Activated T-cell treated with anti-CD3 and anti-CD28 coated beads, Interleukin-2, amount 50 U/mL, for 72 hours (primary cell): Measurements from ENCODE around the gene DIAPH3. TPM values are rescaled to one million over a fixed set of nuclear protein-coding genes. Genes with fewer than 3 reads are reported as not detected.
"Not testable (repeated sequence)": the region's sequence is repeated elsewhere in the genome, so short reads cannot be mapped to it uniquely, and the experiment has no call there.

Source experiments
- ATAC-seq, 2 donors: fragments of 150-1000 bp; cut with Tn5 transposase; replicated peaks in 1 of 2; 2 replicates each; pipeline ENCODE4 v1.10.0; 2021; ENCODE audit warnings: moderate library complexity in 2 of 2, mild to moderate bottlenecking in 1 of 2
- DNase-seq, 2 donors: peaks; one replicate each; pipeline ENCODE4 v3.0.0; 2021 to 2022; ENCODE audit warnings: mixed read lengths in 1 of 2
- H3K27ac Mint-ChIP-seq: one replicate; pipeline ENCODE4 v1.8.0; 2022; ENCODE audit warnings: mild to moderate bottlenecking, moderate library complexity, mixed read lengths
- H3K27me3 Mint-ChIP-seq: one replicate; pipeline ENCODE4 v1.8.0; 2022; ENCODE audit warnings: low read depth, mixed read lengths
- H3K36me3 Mint-ChIP-seq, 2 donors: one replicate each; pipeline ENCODE4 v1.8.0; 2022; ENCODE audit warnings: mixed read lengths in 2 of 2, mild to moderate bottlenecking in 1 of 2; ENCODE audit not compliant: insufficient read depth in 2 of 2
- H3K4me1 Mint-ChIP-seq: one replicate; pipeline ENCODE4 v1.8.0; 2022; ENCODE audit warnings: low read depth, mixed read lengths
- H3K4me3 Mint-ChIP-seq, 2 donors: one replicate each; pipeline ENCODE4 v1.8.0; 2022; ENCODE audit warnings: mild to moderate bottlenecking in 2 of 2, mixed read lengths in 2 of 2, moderate library complexity in 2 of 2
- H3K9me3 Mint-ChIP-seq, 2 donors: one replicate each; pipeline ENCODE4 v1.8.0; 2022; ENCODE audit warnings: mixed read lengths in 2 of 2
- total RNA-seq, 2 donors: library from RNA; stranded (reverse); gene quantifications; one replicate each; pipeline ENCODE4 v1.2.3, GENCODE V29; 2022

Gene DIAPH3
- total RNA-seq, 2 donors from 2014 or later: 28.5 to 30.8 TPM

GRCh38 chr13:60062502-60062901 lies 101.2 kb downstream of the DIAPH3 start:
- Mint-ChIP-seq H3K36me3 (peaks cover 0 to 3% of the 10 kb centered on the region in 2 donors), H3K27ac (no peak overlapping the region), H3K4me1 (no peaks in the 10 kb centered on the region), H3K4me3 (no peak overlapping the region), H3K27me3 (peaks cover under 1% of the 10 kb centered on the region), H3K9me3 (no peaks in the 10 kb centered on the region)
- ATAC-seq (no peak), DNase-seq (no peak)

- H3K36me3 Mint-ChIP-seq: peaks cover 0 to 3% of the 10 kb centered on the region in 2 donors
- H3K27ac Mint-ChIP-seq: no peak overlapping the region
- H3K27me3 Mint-ChIP-seq: peaks cover 5% of the 10 kb centered on the region
Measured at GRCh38 chr13:60061737-60062136, 102.0 kb downstream of the DIAPH3 start.

GRCh38 chr13:60051754-60052285 lies 111.9 kb downstream of the DIAPH3 start:
- Mint-ChIP-seq H3K27me3 (no peaks in the 10 kb centered on the region), H3K9me3 (no peaks in the 10 kb centered on the region), H3K4me3 (no peak overlapping the region), H3K27ac (no peak overlapping the region), H3K4me1 (no peaks in the 10 kb centered on the region), H3K36me3 (peaks cover 2 to 3% of the 10 kb centered on the region in 2 donors)
- ATAC-seq (no peak), DNase-seq (no peak)

More at GRCh38 chr13:60061737-60062136, 102.0 kb downstream of the DIAPH3 start:
- Mint-ChIP-seq H3K9me3 (no peaks in the 10 kb centered on the region), H3K4me3 (no peak overlapping the region), H3K4me1 (no peaks in the 10 kb centered on the region)
- ATAC-seq (no peak), DNase-seq (no peak)

- H3K4me3 Mint-ChIP-seq, DNase-seq, H3K36me3 Mint-ChIP-seq, ATAC-seq, H3K27me3 Mint-ChIP-seq, H3K9me3 Mint-ChIP-seq, H3K27ac Mint-ChIP-seq, H3K4me1 Mint-ChIP-seq: not testable (repeated sequence)
Measured at GRCh38 chr13:60048353-60048752, 115.4 kb downstream of the DIAPH3 start.

GRCh38 chr13:60047918-60048317 lies 115.8 kb downstream of the DIAPH3 start:
- no peak for ATAC-seq

GRCh38 chr13:60044321-60044720 lies 119.4 kb downstream of the DIAPH3 start:
- Mint-ChIP-seq H3K27me3 (no peaks in the 10 kb centered on the region), H3K36me3 (no peaks in the 10 kb centered on the region), H3K4me1 (no peaks in the 10 kb centered on the region), H3K4me3 (no peak overlapping the region), H3K9me3 (no peaks in the 10 kb centered on the region), H3K27ac (no peak overlapping the region)
- ATAC-seq: no peak
- no peak for DNase-seq

More at GRCh38 chr13:60047918-60048317, 115.8 kb downstream of the DIAPH3 start:
- no peaks in the 10 kb centered on the region for H3K9me3 Mint-ChIP-seq
- H3K36me3 Mint-ChIP-seq: peaks cover 2 to 3% of the 10 kb centered on the region in 2 donors
- no peak overlapping the region for H3K27ac Mint-ChIP-seq
- H3K27me3 Mint-ChIP-seq: no peaks in the 10 kb centered on the region
- no peak overlapping the region for H3K4me3 Mint-ChIP-seq
- DNase-seq: no peak
- H3K4me1 Mint-ChIP-seq: no peaks in the 10 kb centered on the region

GRCh38 chr13:60043262-60043661 lies 120.5 kb downstream of the DIAPH3 start:
- H3K4me3 Mint-ChIP-seq: no peak overlapping the region
- H3K36me3 Mint-ChIP-seq: no peaks in the 10 kb centered on the region
- H3K27ac Mint-ChIP-seq: no peak overlapping the region
- ATAC-seq (no peak), DNase-seq (no peak)
- no peaks in the 10 kb centered on the region for H3K27me3 Mint-ChIP-seq
- no peaks in the 10 kb centered on the region for H3K9me3 Mint-ChIP-seq
- no peaks in the 10 kb centered on the region for H3K4me1 Mint-ChIP-seq

GRCh38 chr13:60040668-60041067 lies 123.1 kb downstream of the DIAPH3 start:
- DNase-seq, H3K4me1 Mint-ChIP-seq, H3K9me3 Mint-ChIP-seq, H3K27ac Mint-ChIP-seq, H3K4me3 Mint-ChIP-seq, H3K27me3 Mint-ChIP-seq, ATAC-seq, H3K36me3 Mint-ChIP-seq: not testable (repeated sequence)

GRCh38 chr13:60035874-60036273 lies 127.9 kb downstream of the DIAPH3 start:
- peaks cover 3 to 8% of the 10 kb centered on the region in 2 donors for H3K36me3 Mint-ChIP-seq
- no peaks in the 10 kb centered on the region for H3K4me1 Mint-ChIP-seq
- DNase-seq: no peak
- no peak overlapping the region for H3K27ac Mint-ChIP-seq
- no peak for ATAC-seq
- no peak overlapping the region for H3K4me3 Mint-ChIP-seq
- no peaks in the 10 kb centered on the region for H3K9me3 Mint-ChIP-seq
- H3K27me3 Mint-ChIP-seq: no peaks in the 10 kb centered on the region

- Mint-ChIP-seq H3K9me3 (no peaks in the 10 kb centered on the region), H3K36me3 (peaks cover 3 to 8% of the 10 kb centered on the region in 2 donors)
Measured at GRCh38 chr13:60032851-60033250, 130.9 kb downstream of the DIAPH3 start.

GRCh38 chr13:60028021-60028420 lies 135.7 kb downstream of the DIAPH3 start:
- Mint-ChIP-seq H3K36me3 (peaks cover 8 to 12% of the 10 kb centered on the region in 2 donors), H3K4me3 (no peak overlapping the region), H3K9me3 (peaks cover 0 to 4% of the 10 kb centered on the region in 2 donors), H3K27ac (no peak overlapping the region), H3K4me1 (no peaks in the 10 kb centered on the region), H3K27me3 (no peaks in the 10 kb centered on the region)
- DNase-seq: no peak
- no peak for ATAC-seq

More at GRCh38 chr13:60032851-60033250, 130.9 kb downstream of the DIAPH3 start:
- DNase-seq: no peak
- Mint-ChIP-seq H3K27ac (no peak overlapping the region), H3K4me3 (no peak overlapping the region), H3K4me1 (no peaks in the 10 kb centered on the region), H3K27me3 (no peaks in the 10 kb centered on the region)
- no peak for ATAC-seq

GRCh38 chr13:60026286-60026685 lies 137.4 kb downstream of the DIAPH3 start:
- Mint-ChIP-seq H3K4me1 (no peaks in the 10 kb centered on the region), H3K4me3 (no peak overlapping the region), H3K36me3 (peaks cover 6% of the 10 kb centered on the region in 2 donors), H3K9me3 (peaks cover 0 to 4% of the 10 kb centered on the region in 2 donors), H3K27me3 (no peaks in the 10 kb centered on the region), H3K27ac (no peak overlapping the region)
- no peak for DNase-seq
- no peak for ATAC-seq

- no peak for ATAC-seq
- Mint-ChIP-seq H3K9me3 (peaks cover 0 to 4% of the 10 kb centered on the region in 2 donors), H3K4me3 (no peak overlapping the region), H3K4me1 (peaks cover 8% of the 10 kb centered on the region), H3K27me3 (no peaks in the 10 kb centered on the region), H3K27ac (no peak overlapping the region), H3K36me3 (peaks cover 5 to 12% of the 10 kb centered on the region in 2 donors)
- no peak for DNase-seq
Measured at GRCh38 chr13:60020288-60020687, 143.4 kb downstream of the DIAPH3 start.
